ENCODE results near the gene OGFR.

The OGFR gene

GRCh38 chr20:62759981-62760431 is 44.6 kb upstream of the OGFR start:
- Histone ChIP-seq H3K4me2 (no peak overlapping the region), H3K27ac (no peak overlapping the region), H3K36me3 (ENCODE audit: insufficient read depth) (no peaks in the 10 kb centered on the region), H2AFZ (ENCODE audit: low read depth) (no peak overlapping the region), H3K4me1 (ENCODE audit: low read depth, poor library complexity, severe bottlenecking) (no peaks in the 10 kb centered on the region), H3K9ac (no peak overlapping the region), H3K79me2 (ENCODE audit: insufficient read depth, low read depth) (no peaks in the 10 kb centered on the region), H3K27me3 (ENCODE audit: insufficient read depth, low read depth) (peaks cover 86% of the 10 kb centered on the region), H4K20me1 (ENCODE audit: insufficient read depth) (no peaks in the 10 kb centered on the region), H3K4me3 (IDR thresholded peaks at IDR 0.05; ENCODE audit: insufficient read depth, low read depth, low read length) (no peak overlapping the region)
- TF ChIP-seq CTCF (conservative IDR thresholded peaks at IDR 0.05; ENCODE audit: low read depth, low read length): no peak

GRCh38 chr20:62760471-62760855 is 44.2 kb upstream of the OGFR start:
- Histone ChIP-seq H3K4me1 (ENCODE audit: low read depth, poor library complexity, severe bottlenecking) (no peaks in the 10 kb centered on the region), H3K4me3 (IDR thresholded peaks at IDR 0.05; ENCODE audit: insufficient read depth, low read depth, low read length) (no peak overlapping the region), H3K79me2 (ENCODE audit: insufficient read depth, low read depth) (no peaks in the 10 kb centered on the region), H4K20me1 (ENCODE audit: insufficient read depth) (no peaks in the 10 kb centered on the region), H3K4me2 (no peak overlapping the region), H3K9ac (no peak overlapping the region), H3K27ac (no peak overlapping the region), H3K36me3 (ENCODE audit: insufficient read depth) (no peaks in the 10 kb centered on the region), H2AFZ (ENCODE audit: low read depth) (no peak overlapping the region), H3K27me3 (ENCODE audit: insufficient read depth, low read depth) (peaks cover 90% of the 10 kb centered on the region)
- no peak for TF ChIP-seq CTCF (conservative IDR thresholded peaks at IDR 0.05; ENCODE audit: low read depth, low read length)

GRCh38 chr20:62760856-62761758 is 43.5 kb upstream of the OGFR start:
- Histone ChIP-seq H3K4me2 (no peak overlapping the region), H3K9ac (no peak overlapping the region), H4K20me1 (ENCODE audit: insufficient read depth) (no peaks in the 10 kb centered on the region), H2AFZ (ENCODE audit: low read depth) (no peak overlapping the region), H3K27ac (no peak overlapping the region), H3K27me3 (ENCODE audit: insufficient read depth, low read depth) (peaks cover 93% of the 10 kb centered on the region), H3K4me3 (IDR thresholded peaks at IDR 0.05; ENCODE audit: insufficient read depth, low read depth, low read length) (no peak overlapping the region), H3K79me2 (ENCODE audit: insufficient read depth, low read depth) (no peaks in the 10 kb centered on the region), H3K4me1 (ENCODE audit: low read depth, poor library complexity, severe bottlenecking) (no peaks in the 10 kb centered on the region), H3K36me3 (ENCODE audit: insufficient read depth) (no peaks in the 10 kb centered on the region)
- no peak for TF ChIP-seq CTCF (conservative IDR thresholded peaks at IDR 0.05; ENCODE audit: low read depth, low read length)

GRCh38 chr20:62761759-62762131 is 42.9 kb upstream of the OGFR start:
- Histone ChIP-seq H3K27me3 (ENCODE audit: insufficient read depth, low read depth) (peaks cover 93% of the 10 kb centered on the region), H4K20me1 (ENCODE audit: insufficient read depth) (no peaks in the 10 kb centered on the region), H3K27ac (no peak overlapping the region), H3K36me3 (ENCODE audit: insufficient read depth) (no peaks in the 10 kb centered on the region), H3K4me3 (IDR thresholded peaks at IDR 0.05; ENCODE audit: insufficient read depth, low read depth, low read length) (no peak overlapping the region), H3K4me2 (no peak overlapping the region), H3K9ac (no peak overlapping the region), H3K4me1 (ENCODE audit: low read depth, poor library complexity, severe bottlenecking) (no peaks in the 10 kb centered on the region), H3K79me2 (ENCODE audit: insufficient read depth, low read depth) (no peaks in the 10 kb centered on the region), H2AFZ (ENCODE audit: low read depth) (no peak overlapping the region)
- TF ChIP-seq CTCF (conservative IDR thresholded peaks at IDR 0.05; ENCODE audit: low read depth, low read length): no peak

All from KMS-11 (cell line).